ENCODE measurements around the gene MIAT.

GRCh38 chr22:26700886-26701285 lies 43.5 kb downstream of the MIAT start:
- no peak for TF ChIP-seq FOXA1 (IDR thresholded peaks at IDR 0.05)
- TF ChIP-seq CTCF (IDR thresholded peaks at IDR 0.05; ENCODE audit: low read depth, low read length, missing input control) = no peak
- TF ChIP-seq, protein P1, sequence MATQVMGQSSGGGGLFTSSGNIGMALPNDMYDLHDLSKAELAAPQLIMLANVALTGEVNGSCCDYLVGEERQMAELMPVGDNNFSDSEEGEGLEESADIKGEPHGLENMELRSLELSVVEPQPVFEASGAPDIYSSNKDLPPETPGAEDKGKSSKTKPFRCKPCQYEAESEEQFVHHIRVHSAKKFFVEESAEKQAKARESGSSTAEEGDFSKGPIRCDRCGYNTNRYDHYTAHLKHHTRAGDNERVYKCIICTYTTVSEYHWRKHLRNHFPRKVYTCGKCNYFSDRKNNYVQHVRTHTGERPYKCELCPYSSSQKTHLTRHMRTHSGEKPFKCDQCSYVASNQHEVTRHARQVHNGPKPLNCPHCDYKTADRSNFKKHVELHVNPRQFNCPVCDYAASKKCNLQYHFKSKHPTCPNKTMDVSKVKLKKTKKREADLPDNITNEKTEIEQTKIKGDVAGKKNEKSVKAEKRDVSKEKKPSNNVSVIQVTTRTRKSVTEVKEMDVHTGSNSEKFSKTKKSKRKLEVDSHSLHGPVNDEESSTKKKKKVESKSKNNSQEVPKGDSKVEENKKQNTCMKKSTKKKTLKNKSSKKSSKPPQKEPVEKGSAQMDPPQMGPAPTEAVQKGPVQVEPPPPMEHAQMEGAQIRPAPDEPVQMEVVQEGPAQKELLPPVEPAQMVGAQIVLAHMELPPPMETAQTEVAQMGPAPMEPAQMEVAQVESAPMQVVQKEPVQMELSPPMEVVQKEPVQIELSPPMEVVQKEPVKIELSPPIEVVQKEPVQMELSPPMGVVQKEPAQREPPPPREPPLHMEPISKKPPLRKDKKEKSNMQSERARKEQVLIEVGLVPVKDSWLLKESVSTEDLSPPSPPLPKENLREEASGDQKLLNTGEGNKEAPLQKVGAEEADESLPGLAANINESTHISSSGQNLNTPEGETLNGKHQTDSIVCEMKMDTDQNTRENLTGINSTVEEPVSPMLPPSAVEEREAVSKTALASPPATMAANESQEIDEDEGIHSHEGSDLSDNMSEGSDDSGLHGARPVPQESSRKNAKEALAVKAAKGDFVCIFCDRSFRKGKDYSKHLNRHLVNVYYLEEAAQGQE (IDR thresholded peaks at IDR 0.05) = no peak
- no peak for TF ChIP-seq JUND (IDR thresholded peaks at IDR 0.05)
- no peak for TF ChIP-seq MAX (IDR thresholded peaks at IDR 0.05)
- TF ChIP-seq TAF1 (conservative IDR thresholded peaks at IDR 0.05) = no peak
- no peak for TF ChIP-seq YY1 (IDR thresholded peaks at IDR 0.05)
- no peak for TF ChIP-seq RAD21 (IDR thresholded peaks at IDR 0.05)
- no peak for TF ChIP-seq SP1 (IDR thresholded peaks at IDR 0.05)
- TF ChIP-seq GABPA (IDR thresholded peaks at IDR 0.05 in 1 of 2, conservative IDR thresholded peaks at IDR 0.05 in 1 of 2) = no peak
- TF ChIP-seq EGR1 (IDR thresholded peaks at IDR 0.05; ENCODE audit: low read depth in 2 of 2) = no peak
